Measurements from ENCODE around the gene B4GALT2.

Gene B4GALT2

GRCh38 chr1:44034976-44035716, 56.1 kb downstream of the B4GALT2 start:
- TF ChIP-seq CTCF (IDR thresholded peaks at IDR 0.05; ENCODE audit: extremely low read depth, insufficient read depth, missing control alignments) = no peak

GRCh38 chr1:44035726-44036408, 56.9 kb downstream of the B4GALT2 start:
- in situ Hi-C loops (cut with MboI; ENCODE audit: low pct_unique_long_range_greater_than_20kb, low sequenced_read_pairs, unreplicated experiment) = loop anchor here (25.0 kb wide), 1 partner anchor 499 kb away; the partner anchor contains the start of gene PTPRF
- TF ChIP-seq CTCF (IDR thresholded peaks at IDR 0.05; ENCODE audit: extremely low read depth, insufficient read depth, missing control alignments) = no peak
- no peak for DNase-seq (ENCODE audit: low spot score)

More at GRCh38 chr1:44034976-44035716, 56.1 kb downstream of the B4GALT2 start:
- in situ Hi-C loops (cut with MboI; ENCODE audit: low pct_unique_long_range_greater_than_20kb, low sequenced_read_pairs, unreplicated experiment) = loop anchor here (25.0 kb wide), 1 partner anchor 498 kb away; the partner anchor contains the start of gene PTPRF
- no peak for DNase-seq (ENCODE audit: low spot score)

- in situ Hi-C loops (cut with MboI; ENCODE audit: low pct_unique_long_range_greater_than_20kb, low sequenced_read_pairs, unreplicated experiment) = loop anchor here (25.0 kb wide), 1 partner anchor 499 kb away; the partner anchor contains the start of gene PTPRF
- DNase-seq (ENCODE audit: low spot score) = peak; percentile 71
- TF ChIP-seq CTCF (IDR thresholded peaks at IDR 0.05; ENCODE audit: extremely low read depth, insufficient read depth, missing control alignments) = peak; percentile 91
These were observed 57.6 kb downstream of the B4GALT2 start for GRCh38 chr1:44036409-44037139.

DNA sequence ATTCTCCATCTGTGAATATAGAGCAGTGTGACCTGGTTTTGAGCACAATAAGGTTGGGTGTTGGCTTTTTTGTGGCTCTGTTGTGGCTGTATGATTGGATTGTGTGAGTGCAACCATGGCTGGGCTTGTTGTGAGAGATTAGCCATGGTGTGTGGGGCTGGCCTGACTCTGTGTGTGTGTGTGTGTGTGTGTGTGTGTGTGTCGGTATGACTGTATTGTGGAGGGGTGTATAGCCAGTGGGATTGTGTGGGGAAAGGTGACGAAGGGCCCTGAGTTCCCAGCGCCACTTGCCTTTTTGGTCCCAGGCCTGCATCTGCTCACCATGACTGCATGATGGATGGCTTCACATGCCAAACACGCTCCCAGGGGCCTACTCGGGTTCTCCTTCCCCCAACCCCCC, 58.1 kb downstream of the B4GALT2 start:
- in situ Hi-C loops (cut with MboI; ENCODE audit: low pct_unique_long_range_greater_than_20kb, low sequenced_read_pairs, unreplicated experiment) = loop anchor here (25.0 kb wide), 1 partner anchor 500 kb away; the partner anchor contains the start of gene PTPRF
- no peak for DNase-seq (ENCODE audit: low spot score)
- no peak for TF ChIP-seq CTCF (IDR thresholded peaks at IDR 0.05; ENCODE audit: extremely low read depth, insufficient read depth, missing control alignments)

DNA sequence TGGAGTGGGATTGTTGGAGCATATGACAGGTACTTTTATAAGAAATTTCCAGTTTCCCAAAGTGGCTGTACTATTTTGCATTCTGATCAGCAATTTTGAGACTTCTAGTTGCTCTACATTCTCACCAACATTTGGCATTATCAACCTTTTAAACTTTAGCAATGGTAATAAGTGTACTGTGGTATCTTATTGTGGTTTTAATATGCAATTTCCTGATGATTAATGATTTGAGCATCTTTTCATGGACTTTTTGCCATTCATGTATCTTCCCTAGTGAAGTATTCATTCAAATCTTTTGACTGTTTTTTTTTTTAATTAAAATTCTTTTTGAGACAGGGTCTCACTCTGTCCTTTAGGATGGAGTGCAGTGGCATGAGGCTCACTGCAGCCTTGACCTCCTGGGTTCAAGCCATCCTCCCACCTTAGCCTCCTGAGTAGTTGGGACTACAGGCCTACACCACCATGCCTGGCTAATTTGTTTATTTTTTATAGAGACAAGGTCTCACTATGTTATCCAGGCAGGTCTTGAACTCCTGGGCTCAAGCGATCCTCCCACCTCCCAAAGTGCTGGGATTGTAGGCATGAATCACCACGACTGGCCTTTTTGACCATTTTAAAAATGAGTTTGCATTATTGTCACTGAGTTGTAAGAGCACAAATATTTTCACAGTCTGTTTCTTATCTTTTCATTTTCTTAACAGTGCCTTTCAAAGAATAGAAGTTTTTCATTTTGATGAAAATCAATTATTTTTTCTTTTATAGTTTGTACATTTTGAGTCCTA, 60.1 kb downstream of the B4GALT2 start:
- no peak for DNase-seq (ENCODE audit: low spot score)
- in situ Hi-C loops (cut with MboI; ENCODE audit: low pct_unique_long_range_greater_than_20kb, low sequenced_read_pairs, unreplicated experiment) = loop anchor here (25.0 kb wide), 1 partner anchor 502 kb away; the partner anchor contains the start of gene PTPRF
- TF ChIP-seq CTCF (IDR thresholded peaks at IDR 0.05; ENCODE audit: extremely low read depth, insufficient read depth, missing control alignments) = no peak
